ENCODE measurements around the gene PMEPA1. TPM values are rescaled to one million over a fixed set of nuclear protein-coding genes. Genes with fewer than 3 reads are reported as not detected.

PMEPA1 gene
- total RNA-seq, 1 experiment from 2014 or later = 163 TPM

DNA sequence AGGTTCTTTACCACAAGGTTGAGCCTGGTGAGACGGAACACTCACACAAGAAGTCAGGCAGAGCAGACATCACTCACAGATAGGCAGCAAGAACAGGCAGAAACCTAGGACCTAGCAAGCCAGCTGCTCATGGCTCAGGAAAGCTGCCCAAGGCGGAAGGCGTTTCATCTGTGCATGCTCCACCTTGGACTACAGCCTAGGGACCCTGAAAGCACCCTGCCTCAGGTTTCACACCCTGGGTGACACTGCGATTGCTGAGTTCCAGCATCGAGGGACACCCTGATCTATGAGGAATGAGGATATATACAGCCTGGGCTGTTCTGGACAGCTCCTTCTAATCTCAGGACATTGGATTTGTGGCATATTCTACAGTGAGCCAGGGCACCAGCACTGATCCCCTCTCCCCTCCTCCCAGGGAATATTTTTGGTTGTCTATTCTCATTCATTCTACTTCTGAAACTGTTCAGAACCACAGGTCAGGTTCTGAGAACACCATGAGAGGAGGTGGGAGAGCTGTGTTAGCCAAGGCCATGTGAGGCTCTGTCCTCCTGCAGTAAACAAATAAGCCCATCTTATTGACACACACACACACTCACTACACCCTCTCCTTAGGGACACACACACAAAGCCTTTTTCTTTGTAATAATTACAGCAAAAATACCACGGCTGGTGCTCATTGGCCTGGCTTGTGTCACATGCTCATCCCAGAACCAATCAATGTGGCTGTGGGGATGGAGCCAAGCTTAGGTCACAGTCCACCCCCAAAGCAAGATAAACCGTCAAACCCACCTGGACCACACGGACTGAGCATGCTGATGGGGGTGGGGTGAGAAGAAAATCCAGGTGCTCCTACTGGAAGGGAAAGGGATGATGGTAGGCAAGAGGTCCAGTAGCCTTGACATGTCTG is 26.3 kb upstream of the PMEPA1 start:
- Histone ChIP-seq H3K4me2 (no peak overlapping the region), H3K27me3 (ENCODE audit: insufficient read depth, low read depth) (no peaks in the 10 kb centered on the region), H3K9me3 (ENCODE audit: insufficient read depth, low read depth) (no peaks in the 10 kb centered on the region), H3K4me1 (replicated peaks; ENCODE audit: insufficient read depth) (no peaks in the 10 kb centered on the region), H3F3A (ENCODE audit: insufficient read depth, low read depth) (no peaks in the 10 kb centered on the region), H3K9me2 (ENCODE audit: insufficient read depth) (no peaks in the 10 kb centered on the region), H3K79me2 (ENCODE audit: low read depth) (no peaks in the 10 kb centered on the region), H4K20me1 (ENCODE audit: insufficient read depth) (no peaks in the 10 kb centered on the region), H3K4me3 (no peak overlapping the region), H3K36me3 (ENCODE audit: low read depth) (no peaks in the 10 kb centered on the region), H2AFZ (no peak overlapping the region), H3K27ac (no peak overlapping the region)
- intact Hi-C loops (cut with micrococcal nuclease; ENCODE audit: unreplicated experiment) = no loop called here
- DNase-seq = no peak
- ChIA-PET CTCF (no interaction called here), POLR2A (ENCODE audit: unreplicated experiment) (no interaction called here)
- TF ChIP-seq, protein P1, sequence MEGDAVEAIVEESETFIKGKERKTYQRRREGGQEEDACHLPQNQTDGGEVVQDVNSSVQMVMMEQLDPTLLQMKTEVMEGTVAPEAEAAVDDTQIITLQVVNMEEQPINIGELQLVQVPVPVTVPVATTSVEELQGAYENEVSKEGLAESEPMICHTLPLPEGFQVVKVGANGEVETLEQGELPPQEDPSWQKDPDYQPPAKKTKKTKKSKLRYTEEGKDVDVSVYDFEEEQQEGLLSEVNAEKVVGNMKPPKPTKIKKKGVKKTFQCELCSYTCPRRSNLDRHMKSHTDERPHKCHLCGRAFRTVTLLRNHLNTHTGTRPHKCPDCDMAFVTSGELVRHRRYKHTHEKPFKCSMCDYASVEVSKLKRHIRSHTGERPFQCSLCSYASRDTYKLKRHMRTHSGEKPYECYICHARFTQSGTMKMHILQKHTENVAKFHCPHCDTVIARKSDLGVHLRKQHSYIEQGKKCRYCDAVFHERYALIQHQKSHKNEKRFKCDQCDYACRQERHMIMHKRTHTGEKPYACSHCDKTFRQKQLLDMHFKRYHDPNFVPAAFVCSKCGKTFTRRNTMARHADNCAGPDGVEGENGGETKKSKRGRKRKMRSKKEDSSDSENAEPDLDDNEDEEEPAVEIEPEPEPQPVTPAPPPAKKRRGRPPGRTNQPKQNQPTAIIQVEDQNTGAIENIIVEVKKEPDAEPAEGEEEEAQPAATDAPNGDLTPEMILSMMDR (conservative IDR thresholded peaks at IDR 0.05) = no peak
- no peak for TF ChIP-seq EZH2 (IDR thresholded peaks at IDR 0.05; ENCODE audit: low read depth)
- BruUV-seq (replicated peaks) = no TSS peak

DNA sequence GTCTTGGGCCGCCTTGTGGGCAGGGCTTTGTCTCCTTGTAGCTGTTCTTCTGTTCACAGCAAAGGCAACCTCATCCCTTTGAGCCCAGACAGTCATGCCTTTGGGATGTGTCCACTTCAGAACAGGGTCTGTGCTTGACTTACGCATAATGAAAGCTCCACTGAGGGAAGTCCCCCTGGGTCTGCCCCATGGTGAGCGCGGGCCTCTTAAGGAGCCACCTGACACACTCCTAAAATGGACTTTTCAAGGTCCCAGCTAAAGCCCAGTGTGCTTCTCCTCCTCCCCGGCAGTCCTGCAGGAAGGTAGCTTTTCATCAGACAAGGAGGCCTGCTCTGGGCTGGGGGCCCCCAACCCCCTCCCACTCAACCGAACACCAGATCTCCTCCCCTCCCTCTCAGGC is 24.9 kb upstream of the PMEPA1 start:
- Histone ChIP-seq H3K79me2 (ENCODE audit: low read depth) (no peaks in the 10 kb centered on the region), H4K20me1 (ENCODE audit: insufficient read depth) (no peaks in the 10 kb centered on the region), H3K4me1 (replicated peaks; ENCODE audit: insufficient read depth) (no peaks in the 10 kb centered on the region), H3K9me2 (ENCODE audit: insufficient read depth) (no peaks in the 10 kb centered on the region), H3K9me3 (ENCODE audit: insufficient read depth, low read depth) (no peaks in the 10 kb centered on the region), H3K27me3 (ENCODE audit: insufficient read depth, low read depth) (no peaks in the 10 kb centered on the region), H2AFZ (no peak overlapping the region), H3K4me3 (no peak overlapping the region), H3F3A (ENCODE audit: insufficient read depth, low read depth) (no peaks in the 10 kb centered on the region), H3K36me3 (ENCODE audit: low read depth) (no peaks in the 10 kb centered on the region), H3K4me2 (no peak overlapping the region), H3K27ac (no peak overlapping the region)
- TF ChIP-seq EZH2 (IDR thresholded peaks at IDR 0.05; ENCODE audit: low read depth) = no peak
- TF ChIP-seq, protein P1 (conservative IDR thresholded peaks at IDR 0.05) = no peak
- CTCF ChIA-PET = no interaction called here
- BruUV-seq (replicated peaks) = no TSS peak
- intact Hi-C loops (cut with micrococcal nuclease; ENCODE audit: unreplicated experiment) = no loop called here
- POLR2A ChIA-PET (ENCODE audit: unreplicated experiment) = no interaction called here
- no peak for DNase-seq

DNA sequence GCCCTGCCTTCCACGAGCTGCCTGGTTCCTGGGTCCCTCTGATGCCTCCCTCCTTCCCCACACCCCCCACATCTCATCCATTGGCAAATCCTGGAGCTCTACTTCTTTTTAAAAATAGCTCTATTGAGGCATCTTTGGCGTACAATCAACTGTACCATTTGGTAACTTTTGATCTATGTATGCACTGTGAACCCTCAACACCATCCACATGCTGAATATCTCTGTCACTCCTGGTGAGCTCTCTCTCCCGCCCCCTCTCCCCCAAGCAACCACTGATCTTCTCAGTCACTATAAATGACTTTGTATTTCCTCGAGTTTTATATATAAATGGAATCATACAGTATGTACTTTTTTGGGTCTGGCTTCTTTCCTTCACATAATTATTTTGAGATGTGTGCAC is 22.4 kb upstream of the PMEPA1 start:
- CTCF ChIA-PET = no interaction called here
- Histone ChIP-seq H3K9me3 (ENCODE audit: insufficient read depth, low read depth) (no peaks in the 10 kb centered on the region), H3K4me2 (no peak overlapping the region), H3K9me2 (ENCODE audit: insufficient read depth) (no peaks in the 10 kb centered on the region), H3K4me1 (replicated peaks; ENCODE audit: insufficient read depth) (peaks cover 15% of the 10 kb centered on the region), H3F3A (ENCODE audit: insufficient read depth, low read depth) (peaks cover 11% of the 10 kb centered on the region; the same call in 1 of the 2 replicates), H3K27me3 (ENCODE audit: insufficient read depth, low read depth) (no peaks in the 10 kb centered on the region), H2AFZ (no peak overlapping the region), H3K36me3 (ENCODE audit: low read depth) (no peaks in the 10 kb centered on the region), H3K27ac (no peak overlapping the region), H4K20me1 (ENCODE audit: insufficient read depth) (no peaks in the 10 kb centered on the region), H3K79me2 (ENCODE audit: low read depth) (no peaks in the 10 kb centered on the region), H3K4me3 (no peak overlapping the region)
- BruUV-seq (replicated peaks) = no TSS peak
- TF ChIP-seq, protein P1 (conservative IDR thresholded peaks at IDR 0.05) = no peak
- no peak for TF ChIP-seq EZH2 (IDR thresholded peaks at IDR 0.05; ENCODE audit: low read depth)
- POLR2A ChIA-PET (ENCODE audit: unreplicated experiment) = interaction anchor here (0.7 kb wide), 1 partner anchor 16 kb away, joined by 6 read pairs; no protein-coding TSS in a partner anchor
- no peak for DNase-seq
- intact Hi-C loops (cut with micrococcal nuclease; ENCODE audit: unreplicated experiment) = no loop called here
